ENCODE measurements around the gene ODC1. TPM values are rescaled to one million over a fixed set of nuclear protein-coding genes. Genes with fewer than 3 reads are reported as not detected.

ODC1 gene
- total RNA-seq, 4 donors from 2014 or later, result 16.5 to 76.6 (median 40.8) TPM

GRCh38 chr2:10467401-10467800 is 19.3 kb upstream of the ODC1 start:
- Histone ChIP-seq H3K27ac (no peak overlapping the region), H3K27me3 (peaks cover 10% of the 10 kb centered on the region), H3K4me1 (no peaks in the 10 kb centered on the region), H3K9me3 (no peaks in the 10 kb centered on the region), H3K36me3 (no peaks in the 10 kb centered on the region), H3K4me3 (no peak overlapping the region)
- 89% methylated on average over 15 of the region's 15 CpGs for WGBS
- peak in 1 of 2 donors; percentile 59 for DNase-seq (ENCODE audit: low spot score in 2 of 2)
- TF ChIP-seq EP300 (IDR thresholded peaks at IDR 0.05), result no peak
- no peak for TF ChIP-seq CTCF (IDR thresholded peaks at IDR 0.05)
- TF ChIP-seq POLR2A (IDR thresholded peaks at IDR 0.05), result no peak

GRCh38 chr2:10466801-10467200 is 18.7 kb upstream of the ODC1 start:
- Histone ChIP-seq H3K27me3 (peaks cover 10% of the 10 kb centered on the region), H3K9me3 (no peaks in the 10 kb centered on the region), H3K36me3 (no peaks in the 10 kb centered on the region), H3K27ac (no peak overlapping the region), H3K4me1 (no peaks in the 10 kb centered on the region), H3K4me3 (no peak overlapping the region)
- TF ChIP-seq CTCF (IDR thresholded peaks at IDR 0.05) (no peak), POLR2AphosphoS5 (IDR thresholded peaks at IDR 0.05) (no peak), POLR2A (IDR thresholded peaks at IDR 0.05) (no peak)
- 83% methylated on average over 11 of the region's 11 CpGs for WGBS
- no peak for DNase-seq (ENCODE audit: low spot score in 2 of 2)

- no peaks in the 10 kb centered on the region for H3K4me1 ChIP-seq
- WGBS, result 87% methylated on average over 5 of the region's 5 CpGs
- TF ChIP-seq EP300 (IDR thresholded peaks at IDR 0.05) (no peak), POLR2AphosphoS5 (IDR thresholded peaks at IDR 0.05) (no peak), POLR2A (IDR thresholded peaks at IDR 0.05) (no peak)
- no peak for DNase-seq (ENCODE audit: low spot score in 2 of 2)
- no peaks in the 10 kb centered on the region for H3K9me3 ChIP-seq
- no peaks in the 10 kb centered on the region for H3K36me3 ChIP-seq
- peaks cover 10% of the 10 kb centered on the region for H3K27me3 ChIP-seq
- H3K4me3 ChIP-seq, result no peak overlapping the region
- no peak overlapping the region for H3K27ac ChIP-seq
These were observed 17.8 kb upstream of the ODC1 start for GRCh38 chr2:10465910-10466309.

GRCh38 chr2:10462178-10463083 is 14.3 kb upstream of the ODC1 start:
- H3K27me3 ChIP-seq, result peaks cover 3% of the 10 kb centered on the region
- no peak for DNase-seq (ENCODE audit: low spot score in 2 of 2)
- 63% methylated on average over 12 of the region's 15 CpGs for WGBS
- no peak overlapping the region for H3K27ac ChIP-seq
- H3K36me3 ChIP-seq, result no peaks in the 10 kb centered on the region
- TF ChIP-seq CTCF (IDR thresholded peaks at IDR 0.05) (no peak), EP300 (IDR thresholded peaks at IDR 0.05) (no peak), POLR2AphosphoS5 (IDR thresholded peaks at IDR 0.05) (no peak), POLR2A (IDR thresholded peaks at IDR 0.05) (no peak)
- H3K4me1 ChIP-seq, result peaks cover 10% of the 10 kb centered on the region
- H3K9me3 ChIP-seq, result no peaks in the 10 kb centered on the region
- H3K4me3 ChIP-seq, result no peak overlapping the region

GRCh38 chr2:10460366-10460796 is 12.3 kb upstream of the ODC1 start:
- 86% methylated on average over 17 of the region's 17 CpGs for WGBS
- Histone ChIP-seq H3K27ac (no peak overlapping the region), H3K4me3 (no peak overlapping the region), H3K4me1 (peaks cover 10% of the 10 kb centered on the region), H3K9me3 (no peaks in the 10 kb centered on the region), H3K36me3 (no peaks in the 10 kb centered on the region), H3K27me3 (peaks cover 3% of the 10 kb centered on the region)
- TF ChIP-seq CTCF (IDR thresholded peaks at IDR 0.05), result no peak
- no peak for TF ChIP-seq POLR2AphosphoS5 (IDR thresholded peaks at IDR 0.05)
- no peak for TF ChIP-seq EP300 (IDR thresholded peaks at IDR 0.05)
- no peak for TF ChIP-seq POLR2A (IDR thresholded peaks at IDR 0.05)
- DNase-seq (ENCODE audit: low spot score in 2 of 2), result no peak
